HG02623 (cell line): ENCODE measurements around the gene CHAMP1.
"Not testable (repeated sequence)": the region's sequence is repeated elsewhere in the genome, so short reads cannot be mapped to it uniquely, and the experiment has no call there.

ENCODE experiments used
- ATAC-seq: cut with Tn5 transposase; IDR thresholded peaks from one replicate; pipeline ENCODE4 v1.9.1; 2021; ENCODE audit warnings: moderate library complexity; ENCODE audit not compliant: unreplicated experiment

The CHAMP1 gene

DNA sequence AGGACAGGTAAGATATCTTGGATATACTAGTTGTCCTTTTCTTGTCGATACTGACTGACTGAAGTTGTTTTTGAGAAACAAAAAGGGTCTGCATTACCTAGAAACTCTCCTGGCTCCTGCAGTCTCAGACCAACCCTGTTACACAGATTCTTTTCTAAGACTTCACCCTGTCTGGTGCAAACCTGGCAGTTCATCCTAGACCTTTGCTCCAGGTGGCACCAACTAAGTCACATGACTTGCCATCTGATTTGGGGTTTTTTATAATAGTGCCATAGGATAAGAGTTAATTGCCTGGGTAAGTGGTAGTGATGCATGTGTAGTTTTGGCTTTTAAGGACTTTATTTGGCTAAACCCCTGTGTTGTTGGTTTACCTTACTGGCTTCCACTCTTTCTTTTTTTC lies 14.3 kb downstream of the CHAMP1 start:
- ATAC-seq: no peak

DNA sequence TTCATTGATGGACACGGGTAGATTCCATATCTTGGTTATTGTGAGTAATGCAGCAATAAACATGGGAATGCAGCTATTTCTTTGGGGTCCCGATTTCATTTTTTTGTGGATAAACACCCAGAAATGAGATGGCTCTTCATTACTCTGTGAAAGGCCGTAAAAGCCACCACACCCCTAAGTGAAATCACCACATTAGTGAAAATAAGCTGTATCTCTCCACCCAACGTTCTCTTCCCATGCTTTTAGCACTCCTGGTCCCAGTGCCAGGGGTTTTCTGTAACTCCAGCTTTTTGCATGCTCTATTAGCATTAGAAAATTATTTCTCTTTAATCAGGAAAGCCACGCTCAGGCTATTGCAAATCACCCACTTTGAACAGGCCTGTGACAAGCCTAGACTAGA lies 15.8 kb downstream of the CHAMP1 start:
- ATAC-seq: no peak

DNA sequence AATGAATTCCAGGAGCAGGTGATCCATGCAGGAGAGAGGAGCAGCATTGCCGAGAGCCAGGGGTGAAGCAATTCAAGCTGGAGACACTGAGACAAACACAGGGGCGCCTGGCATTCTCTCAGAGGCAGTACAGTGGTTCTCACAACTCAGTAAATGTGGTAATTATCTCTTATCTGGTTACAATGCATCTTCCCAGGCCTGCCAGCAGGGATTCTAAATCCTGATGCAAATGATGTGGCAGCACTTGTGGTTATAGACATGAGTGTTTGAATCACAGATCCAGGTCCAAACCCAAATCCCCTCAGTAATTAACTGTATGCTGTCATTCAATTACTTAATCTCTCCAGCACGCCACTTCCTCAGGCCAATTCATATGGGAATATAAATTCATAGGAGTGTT lies 19.6 kb downstream of the CHAMP1 start:
- ATAC-seq: not testable (repeated sequence)

DNA sequence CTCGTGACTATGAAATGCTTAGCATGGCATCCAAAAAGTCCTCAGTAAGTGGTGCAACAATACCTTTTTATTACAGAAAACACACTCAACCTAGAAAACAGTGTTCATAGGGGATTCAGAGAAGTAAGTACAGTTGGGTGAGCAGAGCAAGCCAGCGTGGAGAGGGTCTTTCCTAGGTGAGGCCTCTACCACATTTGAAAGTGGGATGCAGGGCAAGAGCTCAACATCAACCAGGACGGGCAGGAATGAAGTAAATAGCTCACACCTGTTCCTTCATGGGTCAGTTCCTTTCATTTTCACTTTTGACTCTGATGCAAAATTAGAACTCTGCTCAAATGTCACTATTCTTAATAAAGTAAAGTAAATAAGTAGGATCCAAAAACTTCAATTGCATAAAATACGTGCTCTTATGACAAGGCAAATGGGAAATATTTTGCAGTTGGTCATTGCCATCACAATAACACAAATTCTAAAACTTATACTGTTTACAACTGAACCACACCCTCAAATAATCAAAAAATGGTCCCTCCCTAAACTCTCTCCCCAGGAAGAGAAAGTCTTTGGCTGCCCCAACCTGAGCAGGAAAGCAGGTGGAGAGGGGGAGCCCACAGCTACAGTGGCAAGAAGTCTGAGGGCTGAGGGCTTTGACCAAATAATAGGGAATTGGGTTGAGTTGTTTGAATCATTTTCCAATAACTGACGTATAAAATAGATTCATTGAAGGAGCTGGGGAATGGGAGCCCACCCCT lies 20.2 kb downstream of the CHAMP1 start:
- ATAC-seq: no peak

DNA sequence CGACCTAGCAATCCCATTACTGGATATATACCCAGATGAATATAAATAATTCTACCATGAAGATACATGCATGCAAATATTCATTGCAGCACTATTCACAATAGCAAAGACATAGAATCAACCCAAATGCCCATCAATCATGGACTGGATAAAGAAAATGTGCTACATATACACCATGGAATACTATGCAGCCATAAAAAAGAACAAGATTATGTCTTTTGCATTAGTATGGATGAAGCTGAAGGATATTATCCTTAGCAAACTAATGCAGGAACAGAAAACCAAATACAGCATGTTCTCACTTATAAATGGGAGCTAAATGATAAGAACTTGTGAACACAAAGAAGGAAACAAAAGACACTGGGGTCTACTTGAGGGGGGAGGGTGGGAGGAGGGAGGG lies 22.2 kb downstream of the CHAMP1 start:
- ATAC-seq: not testable (repeated sequence)

DNA sequence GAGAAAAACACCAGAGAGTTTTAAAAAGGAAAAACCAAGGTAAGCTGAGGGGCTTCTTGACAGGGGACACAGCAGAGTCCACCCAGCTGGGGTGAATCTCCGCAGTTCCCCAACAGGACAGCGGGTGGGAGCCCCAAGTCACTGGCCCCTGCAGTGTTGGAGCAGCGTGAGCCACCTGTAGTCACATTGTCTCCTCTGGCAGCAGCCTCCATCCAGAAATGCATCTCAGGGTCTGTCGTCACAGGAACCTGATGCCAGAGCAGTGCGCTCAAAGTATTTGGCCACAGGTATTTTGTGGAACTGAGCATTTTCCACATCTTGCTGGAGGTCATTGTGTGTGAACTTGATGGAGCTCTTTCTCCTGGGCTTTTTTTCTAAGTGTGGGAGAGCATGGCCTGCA lies 24.7 kb downstream of the CHAMP1 start:
- ATAC-seq: no peak

DNA sequence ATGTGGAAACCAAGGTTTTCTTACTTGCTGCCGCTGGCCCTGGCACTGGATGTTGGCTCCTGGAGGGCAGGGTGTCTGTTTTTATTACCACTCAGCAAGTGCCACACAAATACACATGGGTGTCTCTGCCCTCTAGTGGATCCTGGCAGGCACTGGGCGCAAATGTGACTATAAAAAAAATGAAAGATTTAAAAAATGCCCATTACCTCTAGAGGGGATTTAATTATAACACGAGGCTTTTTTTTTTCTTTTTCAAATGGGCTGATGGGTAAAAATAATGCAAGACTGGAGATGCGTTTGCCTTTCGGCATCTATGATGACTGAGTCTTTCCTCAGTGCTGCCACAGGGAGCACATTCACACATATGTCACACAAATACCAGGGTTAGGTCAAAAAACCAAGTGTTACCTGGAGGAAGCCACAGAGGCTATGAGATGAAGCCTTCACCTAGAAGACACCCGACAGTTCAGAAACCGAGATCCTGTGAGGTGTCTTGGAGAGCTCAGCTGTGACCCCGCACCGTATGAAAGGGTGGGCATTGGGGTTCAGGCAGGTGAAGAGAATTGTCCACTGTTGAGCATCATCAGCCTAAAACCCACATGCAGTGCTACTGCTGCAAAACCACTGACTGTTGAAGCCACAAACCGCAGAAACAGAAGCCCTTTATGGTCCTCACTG lies 25.7 kb downstream of the CHAMP1 start:
- no peak for ATAC-seq

DNA sequence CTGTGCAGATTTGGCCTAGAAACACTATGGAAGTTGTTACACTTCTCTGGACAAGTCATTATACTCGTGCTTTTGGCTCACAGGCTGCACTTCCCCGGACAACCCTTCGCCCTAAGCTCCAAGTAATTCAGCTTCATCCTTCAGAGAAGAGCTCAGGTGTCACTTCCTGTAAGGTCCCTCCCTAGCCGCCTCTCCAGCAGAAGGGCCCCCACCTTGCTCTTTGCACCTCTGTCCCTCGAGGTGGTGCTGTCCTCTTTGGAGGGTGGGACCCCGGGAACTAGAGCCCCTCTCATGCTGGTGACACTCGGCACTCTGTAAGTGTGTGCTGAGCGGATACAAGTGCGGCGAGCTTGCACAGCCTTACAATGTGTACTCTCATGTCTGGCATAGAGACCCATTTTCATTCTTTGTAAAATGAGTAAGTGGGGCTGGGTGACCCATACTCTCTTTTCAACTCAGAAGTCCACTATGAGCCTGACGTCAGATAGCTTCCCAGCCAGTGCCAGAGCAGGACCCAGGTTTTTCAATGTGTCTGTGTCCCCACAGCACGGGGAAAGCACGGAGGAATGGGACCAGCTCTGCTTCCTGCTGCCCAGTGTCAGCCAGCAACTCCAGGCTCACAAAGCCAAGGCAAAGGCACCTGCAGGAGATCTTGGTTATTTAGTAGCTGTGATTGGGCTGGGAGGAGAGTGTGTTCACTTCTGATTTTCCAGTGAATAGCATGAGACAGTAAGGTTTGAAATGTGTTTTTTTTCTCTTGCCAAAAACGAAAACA lies 26.9 kb downstream of the CHAMP1 start:
- ATAC-seq: no peak

DNA sequence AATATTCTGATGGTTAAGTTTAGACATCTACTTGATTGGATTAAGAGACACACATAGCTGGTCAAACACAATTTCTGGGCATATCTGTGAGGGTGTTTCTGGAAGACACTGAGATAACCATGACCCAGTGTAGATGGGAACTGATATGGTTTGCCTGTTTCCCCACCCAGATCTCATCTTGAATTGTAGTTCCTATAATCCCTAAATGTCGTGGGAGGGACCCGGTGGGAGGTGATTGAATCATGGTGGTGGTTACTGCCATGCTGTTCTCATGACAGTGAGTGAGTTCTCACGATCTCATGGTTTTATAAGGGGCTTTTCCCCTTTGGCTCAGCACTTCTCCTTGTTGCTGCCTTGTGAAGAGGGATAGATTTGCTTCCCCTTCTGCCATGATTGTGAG lies 33.0 kb downstream of the CHAMP1 start:
- ATAC-seq: not testable (repeated sequence)

DNA sequence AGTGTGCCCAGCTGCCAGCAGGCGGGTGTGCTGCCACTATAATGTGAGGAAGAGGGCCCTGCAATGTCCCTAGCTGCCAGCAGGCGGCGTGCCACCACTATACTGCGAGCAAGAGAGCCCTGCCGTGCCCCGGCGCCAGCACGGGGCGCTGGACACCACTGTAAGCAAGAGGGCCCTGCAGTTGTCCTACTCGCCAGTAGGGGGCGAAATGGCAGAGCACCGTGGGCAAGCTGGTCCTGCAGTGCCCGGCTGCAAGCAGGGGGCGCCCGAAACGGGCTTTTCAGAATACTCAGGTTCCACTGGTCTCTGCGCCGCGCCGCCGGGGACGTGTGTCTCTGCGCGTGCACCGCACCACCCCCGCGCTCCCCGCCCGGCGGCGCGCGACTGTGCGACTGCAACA lies 38.5 kb downstream of the CHAMP1 start:
- not testable (repeated sequence) for ATAC-seq

DNA sequence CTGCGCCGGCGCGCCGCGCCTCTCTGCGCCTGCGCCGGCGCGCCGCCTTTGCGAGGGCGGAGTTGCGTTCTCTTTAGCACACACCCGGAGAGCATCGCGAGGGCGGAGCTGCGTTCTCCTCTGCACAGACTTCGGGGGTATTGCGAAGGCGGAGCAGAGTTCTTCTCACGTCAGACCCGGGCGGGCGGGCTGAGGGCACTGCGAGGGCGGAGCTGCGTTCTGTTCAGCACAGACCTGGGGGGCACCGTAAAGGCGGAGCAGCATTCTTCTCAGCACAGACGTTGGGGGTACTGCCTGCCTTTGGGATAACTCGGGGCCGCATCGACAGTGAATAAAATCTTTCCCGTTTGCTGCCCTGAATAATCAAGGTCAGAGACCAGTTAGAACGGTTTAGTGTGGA lies 39.1 kb downstream of the CHAMP1 start:
- not testable (repeated sequence) for ATAC-seq
